BLaER1 (cell line): Measurements from ENCODE around the gene PPFIBP1.
A peak's percentile ranks its signal among the peaks of the same experiment; 100 is the strongest.

Experiments
- H3K27ac ChIP-seq: shearing (Covaris generic); formaldehyde crosslinking; 2 replicates; pipeline ENCODE4 v1.8.1; 2022
- H3K27me3 ChIP-seq: shearing (Covaris generic); formaldehyde crosslinking; 2 replicates; pipeline ENCODE4 v1.8.1; 2022
- H3K36me3 ChIP-seq: shearing (Covaris generic); formaldehyde crosslinking; 2 replicates; pipeline ENCODE4 v1.8.1; 2022
- H3K4me1 ChIP-seq: shearing (Covaris generic); formaldehyde crosslinking; 2 replicates; pipeline ENCODE4 v1.8.1; 2022
- H3K4me2 ChIP-seq: shearing (Covaris generic); formaldehyde crosslinking; 2 replicates; pipeline ENCODE4 v1.8.1; 2022
- H3K4me3 ChIP-seq: shearing (Covaris generic); formaldehyde crosslinking; 2 replicates; pipeline ENCODE4 v1.8.1; 2022
- H3K9ac ChIP-seq: shearing (Covaris generic); formaldehyde crosslinking; 2 replicates; pipeline ENCODE4 v1.8.1; 2022
- H3K9me3 ChIP-seq: shearing (Covaris generic); formaldehyde crosslinking; 2 replicates; pipeline ENCODE4 v1.8.1; 2022
- H4K20me1 ChIP-seq: shearing (Covaris generic); formaldehyde crosslinking; 2 replicates; pipeline ENCODE4 v1.8.1; 2022
- Cebpa-rat ChIP-seq: shearing (Covaris generic); IDR thresholded peaks from 2 replicates; pipeline ENCODE4 v1.8.1; 2022

Gene PPFIBP1

DNA sequence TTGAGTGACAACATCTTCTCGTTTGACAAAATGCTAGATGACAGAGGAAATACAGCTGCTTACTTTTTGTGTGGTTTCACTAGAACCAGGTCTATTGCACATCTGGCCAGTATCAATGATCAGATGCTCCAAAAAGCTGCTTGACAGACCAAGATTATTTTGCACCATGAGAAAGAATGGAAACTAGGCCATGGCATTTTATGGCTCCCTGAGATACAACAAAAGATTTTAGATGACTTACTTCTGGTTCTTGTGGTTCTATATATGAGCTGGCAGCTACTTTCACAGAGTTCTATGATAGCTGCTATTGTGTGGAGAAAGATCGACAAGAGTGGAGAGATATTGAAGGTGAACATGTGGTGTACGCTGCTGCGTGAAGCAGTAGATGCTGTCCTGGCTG is 25.9 kb upstream of the PPFIBP1 start:
- H3K9ac ChIP-seq: no peak overlapping the region
- H3K4me3 ChIP-seq: no peak overlapping the region
- no peaks in the 10 kb centered on the region for H3K27me3 ChIP-seq
- H3K4me2 ChIP-seq: peak overlapping the region; percentile 14
- no peaks in the 10 kb centered on the region for H4K20me1 ChIP-seq
- peaks cover 29% of the 10 kb centered on the region for H3K9me3 ChIP-seq
- H3K27ac ChIP-seq: no peak overlapping the region
- H3K4me1 ChIP-seq: peaks cover 21% of the 10 kb centered on the region
- no peak for TF ChIP-seq Cebpa-rat
- no peaks in the 10 kb centered on the region for H3K36me3 ChIP-seq

GRCh38 chr12:27498761-27499160 is 25.2 kb upstream of the PPFIBP1 start:
- H3K36me3 ChIP-seq: no peaks in the 10 kb centered on the region
- no peaks in the 10 kb centered on the region for H3K27me3 ChIP-seq
- H3K9me3 ChIP-seq: peaks cover 30% of the 10 kb centered on the region
- peak overlapping the region; percentile 14 for H3K4me2 ChIP-seq
- peaks cover 21% of the 10 kb centered on the region for H3K4me1 ChIP-seq
- no peaks in the 10 kb centered on the region for H4K20me1 ChIP-seq
- no peak overlapping the region for H3K9ac ChIP-seq
- no peak overlapping the region for H3K4me3 ChIP-seq
- peak; percentile 28; the same call in 1 of the 2 replicates for TF ChIP-seq Cebpa-rat
- no peak overlapping the region for H3K27ac ChIP-seq

GRCh38 chr12:27499377-27499776 is 24.6 kb upstream of the PPFIBP1 start:
- no peaks in the 10 kb centered on the region for H4K20me1 ChIP-seq
- no peak overlapping the region for H3K9ac ChIP-seq
- H3K27ac ChIP-seq: no peak overlapping the region
- H3K9me3 ChIP-seq: peaks cover 30% of the 10 kb centered on the region
- H3K4me3 ChIP-seq: no peak overlapping the region
- H3K36me3 ChIP-seq: no peaks in the 10 kb centered on the region
- H3K4me1 ChIP-seq: peaks cover 21% of the 10 kb centered on the region
- H3K27me3 ChIP-seq: no peaks in the 10 kb centered on the region
- H3K4me2 ChIP-seq: no peak overlapping the region
- TF ChIP-seq Cebpa-rat: no peak

DNA sequence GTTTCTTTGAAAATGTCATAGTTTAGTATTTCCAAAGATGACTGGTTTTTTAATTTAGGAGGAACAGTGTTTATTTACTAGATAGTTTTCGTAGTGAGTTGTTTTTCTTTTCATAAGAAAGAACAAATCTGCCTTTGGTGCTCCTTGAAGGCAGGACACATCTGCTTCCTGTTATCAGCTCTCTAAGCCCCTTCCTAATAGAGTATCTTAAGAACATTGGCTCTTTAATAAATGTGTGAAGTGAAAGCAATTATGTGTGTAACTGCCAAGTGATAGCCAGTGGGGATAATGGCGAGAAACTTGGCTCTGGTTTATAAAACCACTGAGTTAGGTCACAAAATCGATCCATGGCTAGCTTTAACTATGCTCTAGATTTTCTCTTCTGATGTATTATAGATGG is 23.5 kb upstream of the PPFIBP1 start:
- no peaks in the 10 kb centered on the region for H3K27me3 ChIP-seq
- H3K9ac ChIP-seq: no peak overlapping the region
- no peaks in the 10 kb centered on the region for H3K36me3 ChIP-seq
- TF ChIP-seq Cebpa-rat: no peak
- H3K4me2 ChIP-seq: no peak overlapping the region
- no peak overlapping the region for H3K27ac ChIP-seq
- H3K4me3 ChIP-seq: no peak overlapping the region
- H3K4me1 ChIP-seq: peaks cover 21% of the 10 kb centered on the region
- no peaks in the 10 kb centered on the region for H4K20me1 ChIP-seq
- peaks cover 32% of the 10 kb centered on the region for H3K9me3 ChIP-seq

- peaks cover 41% of the 10 kb centered on the region for H3K9me3 ChIP-seq
- H3K27me3 ChIP-seq: no peaks in the 10 kb centered on the region
- H3K4me3 ChIP-seq: no peak overlapping the region
- H3K4me2 ChIP-seq: no peak overlapping the region
- no peak for TF ChIP-seq Cebpa-rat
- H4K20me1 ChIP-seq: no peaks in the 10 kb centered on the region
- H3K9ac ChIP-seq: no peak overlapping the region
- H3K36me3 ChIP-seq: no peaks in the 10 kb centered on the region
- no peak overlapping the region for H3K27ac ChIP-seq
- peaks cover 21% of the 10 kb centered on the region for H3K4me1 ChIP-seq
Measured at GRCh38 chr12:27502021-27502435, 22.0 kb upstream of the PPFIBP1 start.

DNA sequence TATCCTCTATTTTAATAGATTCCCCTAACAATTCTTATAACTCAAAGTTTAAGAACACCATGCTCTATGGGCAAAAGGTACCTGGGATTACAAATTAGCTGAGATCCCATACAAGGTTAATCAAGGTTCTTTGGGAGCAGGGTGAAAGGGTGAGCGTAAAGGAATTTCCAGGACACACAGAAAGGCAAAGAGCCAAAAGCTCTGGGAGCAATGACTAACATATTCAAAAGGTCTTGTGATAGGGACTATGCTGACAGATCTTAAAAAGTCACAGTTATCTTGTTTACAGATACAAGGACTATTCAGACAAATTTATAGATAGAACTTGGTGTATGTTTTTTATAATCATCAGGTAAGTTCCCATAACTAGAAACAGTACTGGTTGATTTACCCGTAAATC is 19.5 kb upstream of the PPFIBP1 start:
- Histone ChIP-seq H3K27ac (no peak overlapping the region), H3K4me1 (no peaks in the 10 kb centered on the region), H3K9ac (no peak overlapping the region), H3K4me2 (no peak overlapping the region), H3K4me3 (no peak overlapping the region), H4K20me1 (no peaks in the 10 kb centered on the region), H3K27me3 (no peaks in the 10 kb centered on the region), H3K9me3 (peaks cover 32% of the 10 kb centered on the region), H3K36me3 (no peaks in the 10 kb centered on the region)
- no peak for TF ChIP-seq Cebpa-rat

- no peak for TF ChIP-seq Cebpa-rat
- H4K20me1 ChIP-seq: no peaks in the 10 kb centered on the region
- no peaks in the 10 kb centered on the region for H3K4me1 ChIP-seq
- H3K4me3 ChIP-seq: no peak overlapping the region
- H3K9me3 ChIP-seq: peaks cover 28% of the 10 kb centered on the region
- H3K27ac ChIP-seq: no peak overlapping the region
- H3K4me2 ChIP-seq: no peak overlapping the region
- no peaks in the 10 kb centered on the region for H3K27me3 ChIP-seq
- no peaks in the 10 kb centered on the region for H3K36me3 ChIP-seq
- no peak overlapping the region for H3K9ac ChIP-seq
Measured at GRCh38 chr12:27505109-27505508, 18.9 kb upstream of the PPFIBP1 start.

- Histone ChIP-seq H3K4me3 (no peak overlapping the region), H3K9ac (no peak overlapping the region), H3K9me3 (peaks cover 28% of the 10 kb centered on the region), H3K4me1 (no peaks in the 10 kb centered on the region), H3K27ac (no peak overlapping the region), H4K20me1 (no peaks in the 10 kb centered on the region), H3K4me2 (no peak overlapping the region), H3K27me3 (no peaks in the 10 kb centered on the region), H3K36me3 (no peaks in the 10 kb centered on the region)
- no peak for TF ChIP-seq Cebpa-rat
Measured at GRCh38 chr12:27505761-27506160, 18.2 kb upstream of the PPFIBP1 start.

GRCh38 chr12:27506645-27507189 is 17.3 kb upstream of the PPFIBP1 start:
- no peaks in the 10 kb centered on the region for H4K20me1 ChIP-seq
- no peaks in the 10 kb centered on the region for H3K4me1 ChIP-seq
- H3K9me3 ChIP-seq: peaks cover 24% of the 10 kb centered on the region
- H3K27me3 ChIP-seq: no peaks in the 10 kb centered on the region
- no peak overlapping the region for H3K4me2 ChIP-seq
- no peak overlapping the region for H3K27ac ChIP-seq
- H3K36me3 ChIP-seq: no peaks in the 10 kb centered on the region
- no peak overlapping the region for H3K4me3 ChIP-seq
- TF ChIP-seq Cebpa-rat: no peak
- H3K9ac ChIP-seq: no peak overlapping the region

- Histone ChIP-seq H3K9ac (no peak overlapping the region), H3K4me1 (peaks cover 13% of the 10 kb centered on the region), H4K20me1 (no peaks in the 10 kb centered on the region), H3K4me3 (no peak overlapping the region), H3K27ac (no peak overlapping the region), H3K36me3 (no peaks in the 10 kb centered on the region), H3K9me3 (peaks cover 11% of the 10 kb centered on the region; the same call in 1 of the 2 replicates), H3K4me2 (no peak overlapping the region), H3K27me3 (no peaks in the 10 kb centered on the region)
- no peak for TF ChIP-seq Cebpa-rat
Measured at GRCh38 chr12:27508736-27509431, 15.1 kb upstream of the PPFIBP1 start.
